Stimulated activated CD8-positive, alpha-beta memory T cell treated with anti-CD3 and anti-CD28 coated beads, Interleukin-7, amount 100 ng/mL, for 4 hours (primary cell): ENCODE measurements around the gene F2RL3.
"Not testable (repeated sequence)": the region's sequence is repeated elsewhere in the genome, so short reads cannot be mapped to it uniquely, and the experiment has no call there.

ENCODE experiments used
- DNase-seq, 2 donors: peaks; one replicate each; pipeline ENCODE4 v3.0.0-alpha.2; 2020; ENCODE audit warnings: low read depth in 2 of 2

F2RL3 gene

GRCh38 chr19:16874978-16875299, 13.9 kb upstream of the F2RL3 start:
- not testable (repeated sequence) for DNase-seq

GRCh38 chr19:16875584-16876555, 12.9 kb upstream of the F2RL3 start:
- no peak for DNase-seq

- DNase-seq: no peak
These were observed 11.9 kb upstream of the F2RL3 start for GRCh38 chr19:16876904-16877361.

GRCh38 chr19:16877581-16877980, 11.2 kb upstream of the F2RL3 start:
- DNase-seq: no peak

- DNase-seq: no peak
These were observed 10.4 kb upstream of the F2RL3 start for GRCh38 chr19:16878181-16878965.

GRCh38 chr19:16880884-16881554, 7.8 kb upstream of the F2RL3 start:
- no peak for DNase-seq

- no peak for DNase-seq
These were observed 6.7 kb upstream of the F2RL3 start for GRCh38 chr19:16882146-16882545.

- DNase-seq: no peak
These were observed 5.3 kb upstream of the F2RL3 start for GRCh38 chr19:16883522-16883921.

GRCh38 chr19:16885166-16885565, 3.6 kb upstream of the F2RL3 start:
- no peak for DNase-seq

GRCh38 chr19:16886305-16886880, 2.4 kb upstream of the F2RL3 start:
- DNase-seq: no peak

- DNase-seq: no peak
These were observed 1.2 kb upstream of the F2RL3 start for GRCh38 chr19:16887353-16888265.

- no peak for DNase-seq
These were observed 625 bp downstream of the F2RL3 start for GRCh38 chr19:16889366-16889882.

- no peak for DNase-seq
These were observed 1.2 kb downstream of the F2RL3 start for GRCh38 chr19:16889883-16890460.

GRCh38 chr19:16890461-16891184, 1.8 kb downstream of the F2RL3 start:
- no peak for DNase-seq

- no peak for DNase-seq
These were observed 3.0 kb downstream of the F2RL3 start for GRCh38 chr19:16891696-16892382.

GRCh38 chr19:16892436-16892835, 3.6 kb downstream of the F2RL3 start:
- no peak for DNase-seq

- no peak for DNase-seq
These were observed 4.3 kb downstream of the F2RL3 start for GRCh38 chr19:16892868-16893685.

- DNase-seq: no peak
These were observed 4.8 kb downstream of the F2RL3 start for GRCh38 chr19:16893686-16893989.
